B cell (primary cell): ENCODE results near the gene C11orf91. TPM values are rescaled to one million over a fixed set of nuclear protein-coding genes. Genes with fewer than 3 reads are reported as not detected.

Source experiments
- ATAC-seq: fragments of 200-7000 bp; cut with Tn5 transposase; one replicate; pipeline ENCODE4 v1.10.0; 2021; ENCODE audit warnings: low read depth, mild to moderate bottlenecking, moderate number of reproducible peaks, moderate library complexity
- CTCF ChIA-PET: fragments of 350-600 bp; sonication (Branson Sonifier 250); formaldehyde crosslinking; loops from one replicate; lab custom pipeline; 2021; ENCODE audit warnings: antibody characterized with exemption, inconsistent platforms; lab: Charles Lee
- POLR2A ChIA-PET: fragments of 350-600 bp; sonication (Branson Sonifier 250); formaldehyde crosslinking; loops from one replicate; lab custom pipeline; 2021; ENCODE audit warnings: antibody characterized with exemption; lab: Charles Lee
- DNase-seq: peaks from one replicate; pipeline ENCODE4 v3.0.0; 2013
- H2AFZ ChIP-seq: 2 replicates; pipeline ENCODE4 v1.6.1; 2012; ENCODE audit warnings: mild to moderate bottlenecking, low read depth, low read length; ENCODE audit not compliant: insufficient read depth, poor library complexity, severe bottlenecking
- H3K27ac ChIP-seq, 2 donors: 1 replicate in 1 of 2; 2 replicates in 1 of 2; pipeline ENCODE4 v1.5.1; 2012 to 2013; ENCODE audit warnings: low read length in 2 of 2, mild to moderate bottlenecking in 2 of 2, moderate library complexity in 1 of 2
- H3K27me3 ChIP-seq, 4 experiments: fragments of 200-600 bp in 1 of 4; sonication (generic) in 1 of 4; replicated peaks in 1 of 4; 1 replicate in 2 of 4; 2 replicates in 2 of 4; pipeline versions ENCODE4 v1.6.1 to v1.7.0; 2013 to 2016; ENCODE audit warnings: low read length in 3 of 4, mild to moderate bottlenecking in 2 of 4, mixed read lengths in 1 of 4, moderate library complexity in 1 of 4; ENCODE audit not compliant: insufficient read depth in 4 of 4, control insufficient read depth in 3 of 4; ENCODE audit errors: control extremely low read depth in 1 of 4
- H3K36me3 ChIP-seq, 2 experiments: replicated peaks in 1 of 2; 1 replicate in 1 of 2; 2 replicates in 1 of 2; pipeline versions ENCODE4 v1.6.1 to v1.7.1; 2013; ENCODE audit warnings: low read length in 1 of 2; ENCODE audit not compliant: insufficient read depth in 2 of 2, control insufficient read depth in 1 of 2; ENCODE audit errors: control extremely low read depth in 1 of 2, extremely low read depth in 1 of 2
- H3K4me1 ChIP-seq, 2 donors: fragments of 200-600 bp in 1 of 2; sonication (generic) in 1 of 2; 1 replicate in 1 of 2; 2 replicates in 1 of 2; pipeline versions ENCODE4 v1.5.1 to v1.6.1; 2013 to 2017; ENCODE audit warnings: low read length in 2 of 2; ENCODE audit not compliant: control insufficient read depth in 2 of 2, insufficient read depth in 2 of 2
- H3K4me2 ChIP-seq: replicated peaks from 2 replicates; pipeline ENCODE3; 2012; ENCODE audit warnings: mild to moderate bottlenecking, low read depth, low read length; ENCODE audit not compliant: poor library complexity, severe bottlenecking
- H3K4me3 ChIP-seq, 5 experiments: fragments of 200-600 bp in 1 of 5; sonication (generic) in 1 of 5; 1 replicate in 3 of 5; 2 replicates in 2 of 5; pipeline versions ENCODE4 v1.5.1 to v1.7.0; 2011 to 2016; ENCODE audit warnings: low read length in 4 of 5, mild to moderate bottlenecking in 4 of 5, low read depth in 2 of 5, control low read depth in 1 of 5, moderate library complexity in 1 of 5; ENCODE audit not compliant: insufficient read depth in 1 of 5; ENCODE audit errors: control extremely low read depth in 1 of 5, extremely low read depth in 1 of 5
- H3K79me2 ChIP-seq: fragments of 200-600 bp; sonication (generic); one replicate; pipeline ENCODE4 v1.6.0; 2016; ENCODE audit warnings: low read length; ENCODE audit not compliant: control insufficient read depth, insufficient read depth
- H3K9ac ChIP-seq: fragments of 200-600 bp; sonication (generic); 2 replicates; pipeline ENCODE4 v1.6.1; 2017; ENCODE audit warnings: mild to moderate bottlenecking, low read length, moderate library complexity
- H3K9me3 ChIP-seq, 3 donors: one replicate each; pipeline versions ENCODE4 v1.6.1 to v1.7.1; 2013; ENCODE audit warnings: low read length in 2 of 3; ENCODE audit not compliant: control insufficient read depth in 2 of 3, insufficient read depth in 1 of 3; ENCODE audit errors: control extremely low read depth in 1 of 3
- H4K20me1 ChIP-seq: 2 replicates; pipeline ENCODE4 v1.6.0; 2012; ENCODE audit warnings: mild to moderate bottlenecking, low read length; ENCODE audit not compliant: insufficient read depth, control insufficient read depth, poor library complexity, severe bottlenecking
- H3K27ac Mint-ChIP-seq: one replicate; pipeline ENCODE4 v1.8.0; 2021; ENCODE audit warnings: mixed read lengths
- H3K27me3 Mint-ChIP-seq: one replicate; pipeline ENCODE4 v1.8.0; 2021; ENCODE audit warnings: mixed read lengths
- H3K4me1 Mint-ChIP-seq: one replicate; pipeline ENCODE4 v1.8.0; 2021; ENCODE audit warnings: mixed read lengths
- H3K4me3 Mint-ChIP-seq: one replicate; pipeline ENCODE4 v1.8.0; 2021; ENCODE audit warnings: mixed read lengths
- H3K9me3 Mint-ChIP-seq: one replicate; pipeline ENCODE4 v1.8.0; 2022; ENCODE audit warnings: mixed read lengths; ENCODE audit not compliant: insufficient read depth
- CTCF ChIP-seq: fragments of 200-600 bp; IDR thresholded peaks from one replicate; pipeline ENCODE4 v1.8.0; 2022; ENCODE audit warnings: antibody characterized with exemption, mild to moderate bottlenecking
- EZH2 ChIP-seq: IDR thresholded peaks from 2 replicates; pipeline ENCODE4 v1.6.1; 2012; ENCODE audit warnings: borderline replicate concordance, low read depth, mild to moderate bottlenecking, moderate library complexity, low read length; ENCODE audit not compliant: insufficient read depth, poor library complexity, severe bottlenecking
- WGBS: methylation state at CpG from one replicate; pipeline ENCODE4 v1.1.5; 2013; ENCODE audit warnings: missing lambda C conversion rate; ENCODE audit not compliant: insufficient coverage; 5-methylcytosine and 5-hydroxymethylcytosine counted together
- intact Hi-C: fragments of 100-400 bp; cut with micrococcal nuclease; formaldehyde crosslinking; loops from one replicate; pipeline ENCODE4 v1.10.0; 2022
- polyA plus RNA-seq: library from polyadenylated mRNA; depleted of rRNA; stranded (reverse); fragments of >200 nt; gene quantifications from 2 replicates; pipeline ENCODE4 v1.2.3, GENCODE V29; 2012
- total RNA-seq, 2 donors: library from RNA; stranded (reverse); fragments of 120-200 nt in 1 of 2; gene quantifications; 1 replicate in 1 of 2; 2 replicates in 1 of 2; pipeline versions ENCODE4 v1.2.3 to v1.2.4, GENCODE V29; 2013 to 2022

C11orf91 gene
- total and polyA plus RNA-seq, 2 donors (not counting 1 experiment from before 2014, with no cell fraction given), result not detected

- Histone ChIP-seq H3K9ac (no peak overlapping the region), H3K36me3 (peaks cover 9 to 21% of the 10 kb centered on the region in 2 experiments), H3K4me3 (no peak overlapping the region), H3K4me1 (no peaks in the 10 kb centered on the region), H3K27me3 (no peaks in the 10 kb centered on the region), H3K27ac (no peak overlapping the region), H3K9me3 (no peaks in the 10 kb centered on the region), H2AFZ (no peak overlapping the region), H3K79me2 (no peaks in the 10 kb centered on the region), H3K4me2 (no peak overlapping the region), H4K20me1 (no peaks in the 10 kb centered on the region)
- ChIA-PET CTCF (interaction anchor here (0.8 to 3.4 kb wide), 21 partner anchors 10 to 781 kb away, joined by 3 to 115 read pairs (median 6); partner anchors contain the start of gene C11orf91), POLR2A (no interaction called here)
- ATAC-seq, result no peak
- Mint-ChIP-seq H3K27me3 (no peaks in the 10 kb centered on the region), H3K9me3 (no peaks in the 10 kb centered on the region), H3K4me3 (no peak overlapping the region), H3K4me1 (no peaks in the 10 kb centered on the region), H3K27ac (no peak overlapping the region)
- intact Hi-C loops, result loop anchor here (5.0 kb wide), 1 partner anchor 781 kb away; no protein-coding TSS in a partner anchor
- no peak for DNase-seq
- TF ChIP-seq EZH2 (no peak), CTCF (no peak)
- 100% methylated on average over 4 of the region's 5 CpGs for WGBS
These were observed 42.7 kb upstream of the C11orf91 start for GRCh38 chr11:33743291-33743690.

GRCh38 chr11:33742249-33742851 lies 41.7 kb upstream of the C11orf91 start:
- ChIA-PET CTCF (interaction anchor here (0.6 to 3.4 kb wide), 48 partner anchors 9 to 856 kb away, joined by 3 to 115 read pairs (median 4); partner anchors contain the start of gene C11orf91), POLR2A (no interaction called here)
- Mint-ChIP-seq H3K4me1 (no peaks in the 10 kb centered on the region), H3K27ac (no peak overlapping the region), H3K4me3 (no peak overlapping the region), H3K27me3 (no peaks in the 10 kb centered on the region), H3K9me3 (no peaks in the 10 kb centered on the region)
- Histone ChIP-seq H3K4me2 (no peak overlapping the region), H3K9ac (no peak overlapping the region), H3K27ac (no peak overlapping the region), H4K20me1 (no peaks in the 10 kb centered on the region), H3K36me3 (peaks cover 6 to 21% of the 10 kb centered on the region in 2 experiments), H3K79me2 (no peaks in the 10 kb centered on the region), H2AFZ (no peak overlapping the region), H3K27me3 (no peaks in the 10 kb centered on the region), H3K9me3 (no peaks in the 10 kb centered on the region), H3K4me1 (no peaks in the 10 kb centered on the region), H3K4me3 (no peak overlapping the region)
- peak; percentile 55 for DNase-seq
- TF ChIP-seq CTCF (peak; percentile 74), EZH2 (no peak)
- no CpG with 5 or more reads among the region's 3 CpGs for WGBS
- peak; percentile 63 for ATAC-seq
- intact Hi-C loops, result loop anchor here (1.0 to 5.0 kb wide), 4 partner anchors 26 to 780 kb away; no protein-coding TSS in a partner anchor
